Uterus (tissue), 4 donors: ENCODE data around the gene S1PR4. TPM values are rescaled to one million over a fixed set of nuclear protein-coding genes. Genes with fewer than 3 reads are reported as not detected.

ENCODE experiments used
- DNase-seq, 2 donors: peaks; one replicate each; pipeline ENCODE4 v3.0.0-alpha.2; 2019 to 2020
- H3K27ac ChIP-seq, 2 donors: fragments of 200-600 bp; sonication (generic); 1 replicate in 1 of 2; 2 replicates in 1 of 2; pipeline ENCODE4 v1.5.1; 2016 to 2018
- H3K27me3 ChIP-seq, 2 donors: fragments of 200-600 bp; sonication (generic); one replicate each; pipeline ENCODE4 v1.5.1; 2018 to 2019; ENCODE audit warnings: control low read depth in 1 of 2
- H3K36me3 ChIP-seq, 2 donors: fragments of 200-600 bp; sonication (generic); one replicate each; pipeline ENCODE4 v1.5.1; 2019; ENCODE audit warnings: control low read depth in 1 of 2
- H3K4me1 ChIP-seq, 2 donors: fragments of 200-600 bp; sonication (generic); one replicate each; pipeline ENCODE4 v1.5.1; 2018 to 2019; ENCODE audit warnings: control low read depth in 1 of 2
- H3K4me3 ChIP-seq, 2 donors: fragments of 200-600 bp; sonication (generic); 1 replicate in 1 of 2; 2 replicates in 1 of 2; pipeline ENCODE4 v1.5.1; 2018 to 2019; ENCODE audit warnings: mild to moderate bottlenecking in 1 of 2
- H3K9me3 ChIP-seq, 2 donors: fragments of 200-600 bp; sonication (generic); one replicate each; pipeline ENCODE4 v1.5.1; 2019; ENCODE audit warnings: control low read depth in 1 of 2
- POLR2A ChIP-seq, 2 donors: fragments of 450-650 bp; IDR thresholded peaks; one replicate each; pipeline ENCODE4 v1.6.1; 2016; ENCODE audit warnings: antibody characterized with exemption in 2 of 2, mild to moderate bottlenecking in 1 of 2, moderate library complexity in 1 of 2
- intact Hi-C: fragments of 100-400 bp; cut with DNase I; formaldehyde crosslinking; loops from one replicate; pipeline ENCODE4 v1.15.1; 2023; ENCODE audit warnings: low total_unique reads
- total RNA-seq, 4 donors: library from RNA; depleted of rRNA in 3 of 4; stranded (reverse); fragments of >200 nt in 3 of 4; gene quantifications; one replicate each; pipeline versions ENCODE4 v1.1.0 to v1.2.4, GENCODE V29; 2014 to 2023
- TF ChIP-seq, protein P1 (sequence below), 4 experiments: fragments of 200-600 bp in 2 of 4; fragments of 450-650 bp in 2 of 4; sonication (generic) in 2 of 4; IDR thresholded peaks; one replicate each; pipeline ENCODE4 v1.5.1; 2016 to 2019; ENCODE audit warnings: antibody characterized with exemption in 4 of 4, mild to moderate bottlenecking in 2 of 4, moderate library complexity in 1 of 4
- donor health status: DM: yes; HTN: yes; CAD: no.

Gene S1PR4
- 1 to 10 TPM in 2 of 4 donors, not detected in 2; 1.3 to 2.0 TPM for total RNA-seq

DNA sequence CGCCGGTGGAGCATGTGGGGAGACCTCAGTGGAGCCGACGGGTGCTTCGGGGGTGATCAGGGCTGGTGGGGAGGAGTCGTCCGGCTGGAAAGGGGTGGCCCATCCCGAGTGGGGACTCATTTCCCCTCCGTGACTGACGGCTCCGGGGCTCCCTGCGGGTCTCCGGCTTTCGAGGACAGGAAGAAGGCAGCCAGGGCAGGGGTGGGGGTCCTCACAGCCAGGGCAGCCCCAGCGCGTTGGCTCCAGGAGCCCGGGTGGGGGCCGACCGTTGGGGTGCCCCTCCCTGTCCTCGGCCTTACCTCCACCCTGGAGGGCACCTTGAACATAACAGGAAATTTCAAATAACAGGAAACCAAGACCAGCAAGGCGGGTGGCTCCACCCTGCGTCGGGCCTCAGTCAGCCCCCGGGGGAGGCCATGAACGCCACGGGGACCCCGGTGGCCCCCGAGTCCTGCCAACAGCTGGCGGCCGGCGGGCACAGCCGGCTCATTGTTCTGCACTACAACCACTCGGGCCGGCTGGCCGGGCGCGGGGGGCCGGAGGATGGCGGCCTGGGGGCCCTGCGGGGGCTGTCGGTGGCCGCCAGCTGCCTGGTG is at the start of gene S1PR4:
S1PR4 (plus strand) TSS at position 393 of the 596 bp plus-strand sequence; CDS start at position 417, 24 bp downstream.
- no peak for DNase-seq
- no peak within 1 kb of the TSS for H3K4me3 ChIP-seq
- H3K27ac ChIP-seq: no peak within 1 kb of the TSS
- intact Hi-C loops: no loop called here
- no peaks in the 10 kb centered on the region for H3K4me1 ChIP-seq
- no peak for TF ChIP-seq POLR2A (IDR thresholded peaks at IDR 0.05)
- TF ChIP-seq, protein P1, sequence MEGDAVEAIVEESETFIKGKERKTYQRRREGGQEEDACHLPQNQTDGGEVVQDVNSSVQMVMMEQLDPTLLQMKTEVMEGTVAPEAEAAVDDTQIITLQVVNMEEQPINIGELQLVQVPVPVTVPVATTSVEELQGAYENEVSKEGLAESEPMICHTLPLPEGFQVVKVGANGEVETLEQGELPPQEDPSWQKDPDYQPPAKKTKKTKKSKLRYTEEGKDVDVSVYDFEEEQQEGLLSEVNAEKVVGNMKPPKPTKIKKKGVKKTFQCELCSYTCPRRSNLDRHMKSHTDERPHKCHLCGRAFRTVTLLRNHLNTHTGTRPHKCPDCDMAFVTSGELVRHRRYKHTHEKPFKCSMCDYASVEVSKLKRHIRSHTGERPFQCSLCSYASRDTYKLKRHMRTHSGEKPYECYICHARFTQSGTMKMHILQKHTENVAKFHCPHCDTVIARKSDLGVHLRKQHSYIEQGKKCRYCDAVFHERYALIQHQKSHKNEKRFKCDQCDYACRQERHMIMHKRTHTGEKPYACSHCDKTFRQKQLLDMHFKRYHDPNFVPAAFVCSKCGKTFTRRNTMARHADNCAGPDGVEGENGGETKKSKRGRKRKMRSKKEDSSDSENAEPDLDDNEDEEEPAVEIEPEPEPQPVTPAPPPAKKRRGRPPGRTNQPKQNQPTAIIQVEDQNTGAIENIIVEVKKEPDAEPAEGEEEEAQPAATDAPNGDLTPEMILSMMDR (IDR thresholded peaks at IDR 0.05): no peak
- no peaks in the 10 kb centered on the region for H3K36me3 ChIP-seq
- H3K9me3 ChIP-seq: no peaks in the 10 kb centered on the region
- no peaks in the 10 kb centered on the region for H3K27me3 ChIP-seq

- intact Hi-C loops: no loop called here
- no peak for DNase-seq
- no peaks in the 10 kb centered on the region for H3K4me1 ChIP-seq
Measured at GRCh38 chr19:3129112-3129511, 49.5 kb upstream of the S1PR4 start.

GRCh38 chr19:3131168-3131567 is 47.4 kb upstream of the S1PR4 start:
- no peak for TF ChIP-seq POLR2A (IDR thresholded peaks at IDR 0.05)
- TF ChIP-seq, protein P1 (IDR thresholded peaks at IDR 0.05): no peak
- H3K4me3 ChIP-seq: no peak overlapping the region
- DNase-seq: no peak
- no peaks in the 10 kb centered on the region for H3K4me1 ChIP-seq
- no peaks in the 10 kb centered on the region for H3K9me3 ChIP-seq
- no peak overlapping the region for H3K27ac ChIP-seq
- H3K36me3 ChIP-seq: no peaks in the 10 kb centered on the region
- intact Hi-C loops: no loop called here
- no peaks in the 10 kb centered on the region for H3K27me3 ChIP-seq

More at GRCh38 chr19:3129112-3129511, 49.5 kb upstream of the S1PR4 start:
- Histone ChIP-seq H3K36me3 (no peaks in the 10 kb centered on the region), H3K4me3 (no peak overlapping the region), H3K27ac (no peak overlapping the region), H3K27me3 (no peaks in the 10 kb centered on the region), H3K9me3 (no peaks in the 10 kb centered on the region)
- no peak for TF ChIP-seq POLR2A (IDR thresholded peaks at IDR 0.05)
- TF ChIP-seq, protein P1 (IDR thresholded peaks at IDR 0.05): peak; percentile 22 to 52 (median 36)

DNA sequence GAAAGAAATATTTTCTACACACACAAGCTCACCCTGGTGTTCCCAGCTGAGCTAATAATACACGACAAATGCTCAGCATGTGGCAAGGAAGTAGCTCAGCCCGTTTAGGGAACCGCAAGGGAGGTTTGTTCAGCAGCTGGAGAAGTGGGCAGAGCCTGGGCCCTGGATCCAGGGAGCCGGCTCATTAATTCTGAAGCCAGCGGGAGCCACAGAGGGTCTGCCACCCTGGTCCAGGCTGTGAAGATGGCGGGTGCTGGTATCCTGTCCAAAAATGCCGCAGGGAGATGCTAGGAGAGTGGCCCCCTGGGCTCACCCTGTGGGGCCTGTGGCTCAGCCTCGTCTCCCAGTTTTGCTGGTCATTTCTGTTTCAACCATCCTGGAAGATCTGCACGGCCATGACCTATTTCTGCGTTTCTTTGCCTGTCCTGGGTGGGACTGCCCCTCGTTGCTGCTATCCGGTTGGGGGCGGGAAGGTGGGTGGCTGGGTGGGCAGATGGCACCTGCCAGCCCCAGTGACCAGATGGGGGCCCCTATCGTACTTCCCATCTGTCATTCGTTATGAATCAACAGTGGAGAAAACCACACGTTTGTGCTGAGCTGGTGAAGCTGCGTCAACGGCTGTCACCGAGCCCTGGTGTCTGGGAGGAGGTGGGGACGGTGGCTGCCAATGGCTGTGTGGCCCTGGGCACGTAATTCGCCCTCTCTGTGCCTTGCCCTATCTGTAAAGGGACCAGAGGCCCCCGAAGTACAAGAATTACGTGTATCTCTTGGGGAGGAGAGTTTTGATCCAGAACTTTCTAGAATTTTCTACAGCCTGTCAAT is 45.4 kb upstream of the S1PR4 start:
- TF ChIP-seq POLR2A (IDR thresholded peaks at IDR 0.05): no peak
- TF ChIP-seq, protein P1 (IDR thresholded peaks at IDR 0.05): no peak
- Histone ChIP-seq H3K27ac (peak overlapping the region in 1 of 2 donors; percentile 24), H3K4me3 (no peak overlapping the region), H3K4me1 (peaks cover 0 to 5% of the 10 kb centered on the region in 2 donors), H3K9me3 (no peaks in the 10 kb centered on the region), H3K36me3 (no peaks in the 10 kb centered on the region), H3K27me3 (no peaks in the 10 kb centered on the region)
- DNase-seq: no peak
- intact Hi-C loops: no loop called here

GRCh38 chr19:3133793-3134116 is 44.8 kb upstream of the S1PR4 start:
- DNase-seq: no peak
- Histone ChIP-seq H3K4me3 (no peak overlapping the region), H3K4me1 (peaks cover 0 to 5% of the 10 kb centered on the region in 2 donors), H3K27me3 (no peaks in the 10 kb centered on the region), H3K9me3 (no peaks in the 10 kb centered on the region), H3K27ac (no peak overlapping the region), H3K36me3 (no peaks in the 10 kb centered on the region)
- intact Hi-C loops: no loop called here
- TF ChIP-seq POLR2A (IDR thresholded peaks at IDR 0.05): no peak
- TF ChIP-seq, protein P1 (IDR thresholded peaks at IDR 0.05): no peak
